Measurements from ENCODE around the gene CIART.
"Not testable (repeated sequence)": the region's sequence is repeated elsewhere in the genome, so short reads cannot be mapped to it uniquely, and the experiment has no call there.

The CIART gene

GRCh38 chr1:150308585-150308984, 26.2 kb downstream of the CIART start:
- not testable (repeated sequence) for DNase-seq (ENCODE audit: extremely low read depth in 1 of 2, low read depth in 1 of 2)

GRCh38 chr1:150309758-150310508, 27.6 kb downstream of the CIART start:
- no peak for DNase-seq (ENCODE audit: extremely low read depth in 1 of 2, low read depth in 1 of 2)

- no peak for DNase-seq (ENCODE audit: extremely low read depth in 1 of 2, low read depth in 1 of 2)
These were observed 29.4 kb downstream of the CIART start for GRCh38 chr1:150311762-150312161.

- not testable (repeated sequence) for DNase-seq (ENCODE audit: extremely low read depth in 1 of 2, low read depth in 1 of 2)
These were observed 32.3 kb downstream of the CIART start for GRCh38 chr1:150314691-150315090.

GRCh38 chr1:150320667-150320978, 38.3 kb downstream of the CIART start:
- DNase-seq (ENCODE audit: extremely low read depth in 1 of 2, low read depth in 1 of 2), result no peak

- no peak for DNase-seq (ENCODE audit: extremely low read depth in 1 of 2, low read depth in 1 of 2)
These were observed 39.4 kb downstream of the CIART start for GRCh38 chr1:150321826-150322166.

- peak in 1 of 2 donors; percentile 17 for DNase-seq (ENCODE audit: extremely low read depth in 1 of 2, low read depth in 1 of 2)
These were observed 40.0 kb downstream of the CIART start for GRCh38 chr1:150322310-150322709.

- no peak for DNase-seq (ENCODE audit: extremely low read depth in 1 of 2, low read depth in 1 of 2)
These were observed 50.4 kb downstream of the CIART start for GRCh38 chr1:150332651-150333290.
